ENCODE data around the gene MAN2B2. TPM values are rescaled to one million over a fixed set of nuclear protein-coding genes. Genes with fewer than 3 reads are reported as not detected.

MAN2B2 gene
- total RNA-seq, 4 donors from 2014 or later, result 31.9 to 42.0 (median 33.0) TPM

- DNase-seq (ENCODE audit: extremely low spot score), result no peak
- no peaks in the 10 kb centered on the region for H3K4me1 ChIP-seq
- no peak for TF ChIP-seq POLR2AphosphoS5 (IDR thresholded peaks at IDR 0.05)
- TF ChIP-seq, protein P1, sequence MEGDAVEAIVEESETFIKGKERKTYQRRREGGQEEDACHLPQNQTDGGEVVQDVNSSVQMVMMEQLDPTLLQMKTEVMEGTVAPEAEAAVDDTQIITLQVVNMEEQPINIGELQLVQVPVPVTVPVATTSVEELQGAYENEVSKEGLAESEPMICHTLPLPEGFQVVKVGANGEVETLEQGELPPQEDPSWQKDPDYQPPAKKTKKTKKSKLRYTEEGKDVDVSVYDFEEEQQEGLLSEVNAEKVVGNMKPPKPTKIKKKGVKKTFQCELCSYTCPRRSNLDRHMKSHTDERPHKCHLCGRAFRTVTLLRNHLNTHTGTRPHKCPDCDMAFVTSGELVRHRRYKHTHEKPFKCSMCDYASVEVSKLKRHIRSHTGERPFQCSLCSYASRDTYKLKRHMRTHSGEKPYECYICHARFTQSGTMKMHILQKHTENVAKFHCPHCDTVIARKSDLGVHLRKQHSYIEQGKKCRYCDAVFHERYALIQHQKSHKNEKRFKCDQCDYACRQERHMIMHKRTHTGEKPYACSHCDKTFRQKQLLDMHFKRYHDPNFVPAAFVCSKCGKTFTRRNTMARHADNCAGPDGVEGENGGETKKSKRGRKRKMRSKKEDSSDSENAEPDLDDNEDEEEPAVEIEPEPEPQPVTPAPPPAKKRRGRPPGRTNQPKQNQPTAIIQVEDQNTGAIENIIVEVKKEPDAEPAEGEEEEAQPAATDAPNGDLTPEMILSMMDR (IDR thresholded peaks at IDR 0.05), result no peak
- TF ChIP-seq POLR2A (IDR thresholded peaks at IDR 0.05; ENCODE audit: low read depth), result no peak
- H3K9me3 ChIP-seq, result no peaks in the 10 kb centered on the region
- H3K27ac ChIP-seq (replicated peaks in 1 of 4), result no peak overlapping the region
- 94% methylated on average over 16 of the region's 16 CpGs for WGBS
- H3K4me3 ChIP-seq, result no peak overlapping the region
- peaks cover 19 to 96% (median 76%) of the 10 kb centered on the region in 4 donors for H3K36me3 ChIP-seq
- intact Hi-C loops (cut with DNase I), result no loop called here
- H3K27me3 ChIP-seq, result no peaks in the 10 kb centered on the region
Measured at GRCh38 chr4:6592804-6593563, 18.0 kb downstream of the MAN2B2 start.

- no peaks in the 10 kb centered on the region for H3K4me1 ChIP-seq
- H3K27me3 ChIP-seq, result no peaks in the 10 kb centered on the region
- peaks cover 19 to 93% (median 73%) of the 10 kb centered on the region in 4 donors for H3K36me3 ChIP-seq
- no peak for DNase-seq (ENCODE audit: extremely low spot score)
- 98% methylated on average over 12 of the region's 22 CpGs for WGBS
- intact Hi-C loops (cut with DNase I), result no loop called here
- H3K4me3 ChIP-seq, result no peak overlapping the region
- no peak overlapping the region for H3K27ac ChIP-seq (replicated peaks in 1 of 4)
- no peak for TF ChIP-seq POLR2A (IDR thresholded peaks at IDR 0.05; ENCODE audit: low read depth)
- TF ChIP-seq POLR2AphosphoS5 (IDR thresholded peaks at IDR 0.05), result no peak
- TF ChIP-seq EP300 (IDR thresholded peaks at IDR 0.05), result no peak
- TF ChIP-seq, protein P1 (IDR thresholded peaks at IDR 0.05), result no peak
- H3K9me3 ChIP-seq, result no peaks in the 10 kb centered on the region
Measured at GRCh38 chr4:6594341-6594740, 19.4 kb downstream of the MAN2B2 start.

GRCh38 chr4:6594826-6595355 lies 19.9 kb downstream of the MAN2B2 start:
- Histone ChIP-seq H3K9me3 (no peaks in the 10 kb centered on the region), H3K36me3 (peaks cover 23 to 91% (median 71%) of the 10 kb centered on the region in 4 donors), H3K4me3 (no peak overlapping the region), H3K27ac (replicated peaks in 1 of 4) (no peak overlapping the region), H3K27me3 (no peaks in the 10 kb centered on the region), H3K4me1 (no peaks in the 10 kb centered on the region)
- 93% methylated on average over 3 of the region's 7 CpGs for WGBS
- TF ChIP-seq POLR2A (IDR thresholded peaks at IDR 0.05; ENCODE audit: low read depth) (no peak), POLR2AphosphoS5 (IDR thresholded peaks at IDR 0.05) (no peak), EP300 (IDR thresholded peaks at IDR 0.05) (no peak)
- TF ChIP-seq, protein P1 (IDR thresholded peaks at IDR 0.05), result no peak
- intact Hi-C loops (cut with DNase I), result no loop called here
- no peak for DNase-seq (ENCODE audit: extremely low spot score)

DNA sequence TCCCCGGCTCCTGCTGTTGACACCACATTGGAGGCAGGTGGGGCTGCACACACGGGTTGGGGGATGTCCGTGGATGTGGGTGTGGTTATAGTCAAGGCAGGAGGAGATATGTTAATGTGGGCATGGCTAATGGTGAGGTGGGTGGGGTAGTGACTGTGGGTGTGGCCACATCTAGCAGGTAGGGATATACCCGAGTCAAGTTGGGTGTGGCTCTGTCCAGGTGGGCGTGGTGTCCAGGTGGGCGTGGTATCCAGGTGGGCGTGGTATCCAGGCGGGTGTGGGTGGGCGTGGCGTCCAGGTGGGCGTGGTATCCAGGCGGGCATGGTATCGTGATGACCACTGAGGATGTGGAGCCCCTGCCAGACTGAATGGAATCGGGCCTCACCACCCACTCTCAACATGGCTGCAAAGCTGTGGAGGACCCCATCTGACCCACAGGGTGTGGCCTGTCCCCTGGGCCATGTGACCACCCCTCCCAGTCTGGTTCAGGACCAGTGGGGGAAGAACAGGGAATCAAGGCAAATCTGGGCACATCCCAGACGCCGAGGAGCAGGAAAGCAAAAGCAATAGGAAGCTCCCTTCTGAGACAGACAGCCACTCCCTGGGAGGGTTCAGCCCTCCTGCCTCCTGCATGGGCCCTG lies 21.0 kb downstream of the MAN2B2 start:
- Histone ChIP-seq H3K9me3 (no peaks in the 10 kb centered on the region), H3K36me3 (peaks cover 31 to 91% (median 72%) of the 10 kb centered on the region in 4 donors), H3K27ac (replicated peaks in 1 of 4) (no peak overlapping the region), H3K27me3 (no peaks in the 10 kb centered on the region), H3K4me3 (no peak overlapping the region), H3K4me1 (no peaks in the 10 kb centered on the region)
- intact Hi-C loops (cut with DNase I), result no loop called here
- WGBS, result 51% methylated on average over 13 of the region's 16 CpGs
- DNase-seq (ENCODE audit: extremely low spot score), result no peak
- no peak for TF ChIP-seq EP300 (IDR thresholded peaks at IDR 0.05)
- TF ChIP-seq, protein P1 (IDR thresholded peaks at IDR 0.05), result no peak
